ENCODE results near the gene SPN. TPM values are rescaled to one million over a fixed set of nuclear protein-coding genes. Genes with fewer than 3 reads are reported as not detected.
"Not testable (repeated sequence)": the region's sequence is repeated elsewhere in the genome, so short reads cannot be mapped to it uniquely, and the experiment has no call there.

SPN gene
- total RNA-seq, 1 experiment from 2014 or later = not detected

DNA sequence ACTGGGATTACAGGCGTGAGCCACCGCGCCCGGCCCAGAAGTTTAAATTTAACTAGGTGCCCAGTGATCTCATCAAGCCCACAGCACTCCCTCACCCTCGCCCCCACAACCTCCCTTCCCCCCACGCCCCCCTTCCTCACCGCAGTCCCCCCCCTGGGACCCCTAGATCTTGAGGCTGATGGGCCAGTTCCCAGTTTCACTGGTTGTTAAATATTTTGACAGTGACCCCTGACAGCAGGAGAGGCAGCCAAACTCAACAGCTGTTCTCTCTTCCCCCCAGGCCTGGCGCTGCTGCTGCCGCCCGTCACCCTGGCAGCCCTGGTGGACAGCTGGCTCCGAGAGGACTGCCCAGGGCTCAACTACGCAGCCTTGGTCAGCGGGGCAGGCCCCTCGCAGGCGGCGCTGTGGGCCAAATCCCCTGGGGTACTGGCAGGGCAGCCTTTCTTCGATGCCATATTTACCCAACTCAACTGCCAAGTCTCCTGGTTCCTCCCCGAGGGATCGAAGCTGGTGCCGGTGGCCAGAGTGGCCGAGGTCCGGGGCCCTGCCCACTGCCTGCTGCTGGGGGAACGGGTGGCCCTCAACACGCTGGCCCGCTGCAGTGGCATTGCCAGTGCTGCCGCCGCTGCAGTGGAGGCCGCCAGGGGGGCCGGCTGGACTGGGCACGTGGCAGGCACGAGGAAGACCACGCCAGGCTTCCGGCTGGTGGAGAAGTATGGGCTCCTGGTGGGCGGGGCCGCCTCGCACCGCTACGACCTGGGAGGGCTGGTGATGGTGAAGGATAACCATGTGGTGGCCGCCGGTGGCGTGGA is 31.5 kb downstream of the SPN start:
- TF ChIP-seq CTCF (IDR thresholded peaks at IDR 0.05; ENCODE audit: insufficient read depth in 1 of 2, low read depth in 1 of 2, low read length in 1 of 2, severe bottlenecking in 1 of 2, unreplicated experiment in 1 of 2) = no peak
- Mint-ChIP-seq H3K4me1 (ENCODE audit: low read depth, unreplicated experiment) (peaks cover 6% of the 10 kb centered on the region), H3K27ac (ENCODE audit: unreplicated experiment) (no peak overlapping the region), H3K27me3 (ENCODE audit: insufficient read depth, unreplicated experiment) (no peaks in the 10 kb centered on the region), H3K9me3 (ENCODE audit: unreplicated experiment) (no peaks in the 10 kb centered on the region), H3K36me3 (ENCODE audit: insufficient read depth, unreplicated experiment) (peaks cover 85% of the 10 kb centered on the region), H3K4me3 (ENCODE audit: unreplicated experiment) (no peak overlapping the region)
- H3K4me1 ChIP-seq = peaks cover 4% of the 10 kb centered on the region
- no peaks in the 10 kb centered on the region for H3K9me3 ChIP-seq
- ChIA-PET POLR2A (no interaction called here), CTCF (no interaction called here)
- no peak for DNase-seq
- intact Hi-C loops (cut with micrococcal nuclease; ENCODE audit: unreplicated experiment) = no loop called here
- no peak overlapping the region for H3K4me3 ChIP-seq (ENCODE audit: low read depth, low read length)
- no TSS peak for BruUV-seq (replicated peaks)
- H3K36me3 ChIP-seq (ENCODE audit: control insufficient read depth, insufficient read depth, low read length) = peaks cover 1% of the 10 kb centered on the region; the same call in 1 of the 2 replicates
- H3K27me3 ChIP-seq (replicated peaks; ENCODE audit: control insufficient read depth, insufficient read depth, low read length) = no peaks in the 10 kb centered on the region

DNA sequence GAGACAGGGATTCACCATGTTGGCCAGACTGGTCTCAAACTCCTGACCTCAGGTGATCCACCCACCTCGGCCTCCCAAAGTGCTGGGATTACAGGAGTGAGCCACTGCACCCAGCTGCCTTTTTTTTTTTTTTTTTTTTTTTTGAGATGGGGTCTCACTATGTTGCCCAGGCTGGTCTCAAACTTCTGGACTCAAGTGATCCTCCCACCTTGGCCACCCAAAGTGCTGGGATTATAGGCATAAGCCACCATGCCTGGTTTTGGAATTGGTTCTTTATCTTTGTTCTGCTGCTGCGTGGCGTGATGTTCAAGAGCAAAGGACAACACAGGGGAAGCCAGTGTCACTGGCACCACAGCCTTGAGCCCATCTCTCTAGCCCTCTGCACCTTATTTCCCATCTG is 32.6 kb downstream of the SPN start:
- H3K27me3 Mint-ChIP-seq (ENCODE audit: insufficient read depth, unreplicated experiment); H3K4me1 Mint-ChIP-seq (ENCODE audit: low read depth, unreplicated experiment); H3K4me1 ChIP-seq; H3K27me3 ChIP-seq (replicated peaks; ENCODE audit: control insufficient read depth, insufficient read depth, low read length); H3K9me3 Mint-ChIP-seq (ENCODE audit: unreplicated experiment); intact Hi-C loops (cut with micrococcal nuclease; ENCODE audit: unreplicated experiment); H3K4me3 Mint-ChIP-seq (ENCODE audit: unreplicated experiment); DNase-seq; BruUV-seq (replicated peaks); POLR2A ChIA-PET; H3K27ac Mint-ChIP-seq (ENCODE audit: unreplicated experiment); H3K36me3 ChIP-seq (ENCODE audit: control insufficient read depth, insufficient read depth, low read length); H3K4me3 ChIP-seq (ENCODE audit: low read depth, low read length); H3K9me3 ChIP-seq: not testable (repeated sequence)
- peaks cover 80% of the 10 kb centered on the region for H3K36me3 Mint-ChIP-seq (ENCODE audit: insufficient read depth, unreplicated experiment)
- CTCF ChIA-PET = interaction anchor here (0.6 kb wide), 1 partner anchor 360 kb away, joined by 3 read pairs; no protein-coding TSS in a partner anchor

GRCh38 chr16:29696881-29697331 is 33.9 kb downstream of the SPN start:
- Mint-ChIP-seq H3K4me3 (ENCODE audit: unreplicated experiment) (no peak overlapping the region), H3K9me3 (ENCODE audit: unreplicated experiment) (no peaks in the 10 kb centered on the region), H3K27ac (ENCODE audit: unreplicated experiment) (no peak overlapping the region), H3K36me3 (ENCODE audit: insufficient read depth, unreplicated experiment) (peaks cover 71% of the 10 kb centered on the region), H3K27me3 (ENCODE audit: insufficient read depth, unreplicated experiment) (no peaks in the 10 kb centered on the region), H3K4me1 (ENCODE audit: low read depth, unreplicated experiment) (no peaks in the 10 kb centered on the region)
- no TSS peak for BruUV-seq (replicated peaks)
- H3K36me3 ChIP-seq (ENCODE audit: control insufficient read depth, insufficient read depth, low read length) = peaks cover 1% of the 10 kb centered on the region; the same call in 1 of the 2 replicates
- CTCF ChIA-PET = no interaction called here
- no peak for TF ChIP-seq CTCF (IDR thresholded peaks at IDR 0.05; ENCODE audit: insufficient read depth in 1 of 2, low read depth in 1 of 2, low read length in 1 of 2, severe bottlenecking in 1 of 2, unreplicated experiment in 1 of 2)
- DNase-seq = no peak
- no peaks in the 10 kb centered on the region for H3K9me3 ChIP-seq
- intact Hi-C loops (cut with micrococcal nuclease; ENCODE audit: unreplicated experiment) = no loop called here
- 0 out of 2 replicates have a peak, but pooled peaks cover 2% of the 10 kb centered on the region for H3K4me1 ChIP-seq
- H3K27me3 ChIP-seq (replicated peaks; ENCODE audit: control insufficient read depth, insufficient read depth, low read length) = no peaks in the 10 kb centered on the region
- POLR2A ChIA-PET = no interaction called here
- no peak overlapping the region for H3K4me3 ChIP-seq (ENCODE audit: low read depth, low read length)
